C4-2B (cell line): ENCODE measurements around the gene WDR48.

ENCODE experiments used
- ZFX ChIP-seq: fragments of 450-650 bp; IDR thresholded peaks from 2 replicates; pipeline ENCODE4 v1.6.1; 2017
- TF ChIP-seq, protein P1 (sequence below): fragments of 450-650 bp; conservative IDR thresholded peaks from 2 replicates; pipeline ENCODE4 v1.5.1; 2017; ENCODE audit warnings: mild to moderate bottlenecking

DNA sequence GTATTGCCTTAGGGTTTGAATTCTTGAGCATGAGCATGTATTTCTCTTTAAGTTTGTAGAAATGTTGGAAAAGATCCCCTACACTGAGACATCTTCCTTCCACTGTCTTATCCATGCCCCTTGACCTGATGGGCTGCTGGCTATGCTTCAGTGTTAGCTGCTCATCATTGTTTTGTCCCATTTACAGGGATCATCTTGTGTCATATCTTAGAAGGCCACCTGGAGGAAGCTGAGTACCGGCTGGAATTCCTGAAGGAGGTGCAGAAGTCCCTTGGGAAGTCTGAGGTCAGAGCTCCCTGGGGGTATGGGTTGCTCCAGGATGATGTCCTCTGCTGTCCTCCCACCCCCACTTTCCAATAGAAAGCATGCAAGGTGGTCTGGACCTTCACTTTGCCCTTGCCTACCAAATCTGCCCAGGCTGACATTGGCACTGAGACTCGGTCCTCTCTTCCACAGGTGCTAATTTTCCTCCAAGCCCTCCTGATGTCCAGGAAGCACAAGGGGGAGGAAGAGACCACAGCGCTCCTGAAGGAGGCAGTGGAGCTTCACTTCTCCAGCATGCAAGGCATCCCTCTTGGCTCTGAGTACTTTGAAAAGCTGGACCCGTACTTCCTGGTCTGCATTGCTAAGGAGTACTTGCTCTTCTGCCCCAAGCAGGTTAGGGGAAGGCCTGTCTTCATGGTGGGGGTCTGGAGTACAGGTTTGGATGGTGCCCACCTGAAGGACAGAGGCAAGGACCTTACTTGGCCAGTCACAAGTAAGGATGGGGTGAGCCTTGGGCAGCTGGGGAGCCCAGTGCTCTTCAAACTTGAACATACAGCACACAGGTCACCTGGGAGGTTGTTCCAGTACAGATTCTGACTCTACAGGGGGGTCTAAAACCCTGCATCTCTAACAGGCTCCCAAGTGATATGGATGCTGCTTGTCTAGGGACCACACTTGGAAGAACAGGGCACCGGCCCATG, 73.3 kb downstream of the WDR48 start:
- TF ChIP-seq, protein P1, sequence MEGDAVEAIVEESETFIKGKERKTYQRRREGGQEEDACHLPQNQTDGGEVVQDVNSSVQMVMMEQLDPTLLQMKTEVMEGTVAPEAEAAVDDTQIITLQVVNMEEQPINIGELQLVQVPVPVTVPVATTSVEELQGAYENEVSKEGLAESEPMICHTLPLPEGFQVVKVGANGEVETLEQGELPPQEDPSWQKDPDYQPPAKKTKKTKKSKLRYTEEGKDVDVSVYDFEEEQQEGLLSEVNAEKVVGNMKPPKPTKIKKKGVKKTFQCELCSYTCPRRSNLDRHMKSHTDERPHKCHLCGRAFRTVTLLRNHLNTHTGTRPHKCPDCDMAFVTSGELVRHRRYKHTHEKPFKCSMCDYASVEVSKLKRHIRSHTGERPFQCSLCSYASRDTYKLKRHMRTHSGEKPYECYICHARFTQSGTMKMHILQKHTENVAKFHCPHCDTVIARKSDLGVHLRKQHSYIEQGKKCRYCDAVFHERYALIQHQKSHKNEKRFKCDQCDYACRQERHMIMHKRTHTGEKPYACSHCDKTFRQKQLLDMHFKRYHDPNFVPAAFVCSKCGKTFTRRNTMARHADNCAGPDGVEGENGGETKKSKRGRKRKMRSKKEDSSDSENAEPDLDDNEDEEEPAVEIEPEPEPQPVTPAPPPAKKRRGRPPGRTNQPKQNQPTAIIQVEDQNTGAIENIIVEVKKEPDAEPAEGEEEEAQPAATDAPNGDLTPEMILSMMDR: peak; percentile 48
- TF ChIP-seq ZFX: no peak
